Neural cell (in vitro differentiated cells): ENCODE results near the gene NCKAP5. TPM values are rescaled to one million over a fixed set of nuclear protein-coding genes. Genes with fewer than 3 reads are reported as not detected.

Experiments used
- H2AFZ ChIP-seq: fragments of 200-600, 300-800 bp; sonication (generic), shearing (Covaris generic); 2 replicates; pipeline ENCODE4 v1.6.0; 2014; ENCODE audit warnings: low read depth, mild to moderate bottlenecking, antibody characterized with exemption, low read length, moderate library complexity
- H3F3A ChIP-seq: fragments of 200-600 bp; shearing (Covaris generic); 2 replicates; pipeline ENCODE4 v1.6.1; 2016; ENCODE audit warnings: mild to moderate bottlenecking, moderate library complexity, mixed read lengths, antibody characterized with exemption, low read length; ENCODE audit not compliant: insufficient read depth, poor library complexity, severe bottlenecking
- H3K27ac ChIP-seq: fragments of 200-600, 300-800 bp; sonication (generic), shearing (Covaris generic); 2 replicates; pipeline ENCODE4 v1.5.1; 2014; ENCODE audit warnings: mild to moderate bottlenecking, low read length, moderate library complexity
- H3K27me3 ChIP-seq: fragments of 300-800, 200-600 bp; sonication (generic), shearing (Covaris generic); 2 replicates; pipeline ENCODE4 v1.6.0; 2014; ENCODE audit warnings: mild to moderate bottlenecking, low read depth, low read length, moderate library complexity; ENCODE audit not compliant: insufficient read depth
- H3K36me3 ChIP-seq: fragments of 300-800, 200-600 bp; sonication (generic), shearing (Covaris generic); 2 replicates; pipeline ENCODE4 v1.5.1; 2014; ENCODE audit warnings: mild to moderate bottlenecking, antibody characterized with exemption, low read length, moderate library complexity; ENCODE audit not compliant: insufficient read depth
- H3K4me2 ChIP-seq: fragments of 300-800, 200-600 bp; sonication (generic), shearing (Covaris generic); 2 replicates; pipeline ENCODE4 v1.6.0; 2014; ENCODE audit warnings: mild to moderate bottlenecking, low read length
- H3K4me3 ChIP-seq: fragments of 300-800, 200-600 bp; sonication (generic), shearing (Covaris generic); 2 replicates; pipeline ENCODE4 v1.5.1; 2014; ENCODE audit warnings: mild to moderate bottlenecking, low read length, moderate library complexity
- H3K79me2 ChIP-seq: fragments of 200-600 bp; shearing (Covaris generic); replicated peaks from 2 replicates; pipeline ENCODE4 v1.6.0; 2014; ENCODE audit warnings: mild to moderate bottlenecking, low read length, moderate library complexity; ENCODE audit not compliant: insufficient read depth
- H3K9ac ChIP-seq: fragments of 300-800, 200-600 bp; sonication (generic), shearing (Covaris generic); 2 replicates; pipeline ENCODE4 v1.6.1; 2016; ENCODE audit warnings: mild to moderate bottlenecking, low read length, mixed read lengths
- H3K9me2 ChIP-seq: fragments of 200-600 bp; shearing (Covaris generic); 2 replicates; pipeline ENCODE4 v1.6.1; 2016; ENCODE audit warnings: mild to moderate bottlenecking, low read length, mixed read lengths; ENCODE audit not compliant: insufficient read depth
- H3K9me3 ChIP-seq: fragments of 200-600, 300-800 bp; sonication (generic), shearing (Covaris generic); 2 replicates; pipeline ENCODE4 v1.6.1; 2016; ENCODE audit warnings: mild to moderate bottlenecking, mixed run types, low read length, moderate library complexity, mixed read lengths
- H4K20me1 ChIP-seq: fragments of 200-600 bp; shearing (Covaris generic); 2 replicates; pipeline ENCODE4 v1.6.1; 2016; ENCODE audit warnings: mild to moderate bottlenecking, mixed run types; ENCODE audit not compliant: insufficient read depth
- CTCF ChIP-seq: fragments of 450-650 bp; IDR thresholded peaks from 2 replicates; pipeline ENCODE4 v1.5.1; 2014; ENCODE audit warnings: antibody characterized with exemption, mild to moderate bottlenecking, moderate library complexity; ENCODE audit not compliant: poor library complexity, severe bottlenecking
- EP300 ChIP-seq: fragments of 450-650 bp; conservative IDR thresholded peaks from 2 replicates; pipeline ENCODE4 v1.6.1; 2014; ENCODE audit warnings: antibody characterized with exemption, mild to moderate bottlenecking, moderate library complexity; ENCODE audit not compliant: poor library complexity, severe bottlenecking
- EZH2 ChIP-seq: fragments of 200-600, 300-800 bp; shearing (Covaris generic), sonication (generic); IDR thresholded peaks from 2 replicates; pipeline ENCODE4 v1.6.1; 2014; ENCODE audit warnings: antibody characterized with exemption, low read length, borderline replicate concordance, mild to moderate bottlenecking; ENCODE audit not compliant: insufficient read depth, poor library complexity, severe bottlenecking
- MXI1 ChIP-seq: fragments of 450-650 bp; conservative IDR thresholded peaks from 2 replicates; pipeline ENCODE4 v1.6.1; 2014; ENCODE audit warnings: antibody characterized with exemption, mild to moderate bottlenecking; ENCODE audit not compliant: poor library complexity, severe bottlenecking
- POLR2AphosphoS5 ChIP-seq: IDR thresholded peaks from 2 replicates; pipeline ENCODE4 v1.6.1; 2012
- RAD21 ChIP-seq: fragments of 450-650 bp; conservative IDR thresholded peaks from 2 replicates; pipeline ENCODE4 v1.6.1; 2014; ENCODE audit warnings: antibody characterized with exemption, mild to moderate bottlenecking, moderate library complexity
- REST ChIP-seq: IDR thresholded peaks from 2 replicates; pipeline ENCODE4 v1.6.1; 2012; ENCODE audit warnings: borderline replicate concordance
- SMC3 ChIP-seq: fragments of 450-650 bp; conservative IDR thresholded peaks from 2 replicates; pipeline ENCODE4 v1.6.1; 2014; ENCODE audit warnings: antibody characterized with exemption, mild to moderate bottlenecking, moderate library complexity; ENCODE audit not compliant: poor library complexity
- TAF1 ChIP-seq: IDR thresholded peaks from 2 replicates; pipeline ENCODE4 v1.6.1; 2012; ENCODE audit warnings: low read depth
- polyA plus RNA-seq: library from polyadenylated mRNA; depleted of rRNA; stranded (reverse); fragments of >200 nt; gene quantifications from 2 replicates; pipeline ENCODE4 v1.2.3, GENCODE V29; 2014

NCKAP5 gene
- polyA plus RNA-seq, 1 donor from 2014 or later = 2.4 TPM

GRCh38 chr2:132636346-132636745, 931.9 kb downstream of the NCKAP5 start:
- Histone ChIP-seq H3K4me3 (no peak overlapping the region), H2AFZ (no peak overlapping the region), H3K9me2 (no peaks in the 10 kb centered on the region), H3K27ac (no peak overlapping the region), H3K4me2 (no peak overlapping the region), H3K9me3 (no peaks in the 10 kb centered on the region), H3F3A (no peaks in the 10 kb centered on the region), H3K79me2 (no peaks in the 10 kb centered on the region), H4K20me1 (no peaks in the 10 kb centered on the region), H3K36me3 (no peaks in the 10 kb centered on the region), H3K9ac (no peak overlapping the region), H3K27me3 (no peaks in the 10 kb centered on the region)
- TF ChIP-seq SMC3 (no peak), EP300 (no peak), EZH2 (no peak), RAD21 (no peak), CTCF (no peak), TAF1 (no peak), POLR2AphosphoS5 (no peak), MXI1 (no peak), REST (no peak)

GRCh38 chr2:132633635-132634034, 934.6 kb downstream of the NCKAP5 start:
- no peaks in the 10 kb centered on the region for H3K27me3 ChIP-seq
- no peak overlapping the region for H2AFZ ChIP-seq
- TF ChIP-seq RAD21 = no peak
- no peak for TF ChIP-seq EP300
- TF ChIP-seq TAF1 = no peak
- no peak for TF ChIP-seq CTCF
- no peak for TF ChIP-seq REST
- no peak for TF ChIP-seq EZH2
- TF ChIP-seq POLR2AphosphoS5 = no peak
- TF ChIP-seq SMC3 = no peak
- no peak for TF ChIP-seq MXI1
- H3K27ac ChIP-seq = no peak overlapping the region
- no peaks in the 10 kb centered on the region for H3K9me2 ChIP-seq
- no peaks in the 10 kb centered on the region for H3K9me3 ChIP-seq
- H4K20me1 ChIP-seq = no peaks in the 10 kb centered on the region
- no peak overlapping the region for H3K4me2 ChIP-seq
- H3K4me3 ChIP-seq = no peak overlapping the region
- no peak overlapping the region for H3K9ac ChIP-seq
- no peaks in the 10 kb centered on the region for H3K36me3 ChIP-seq
- H3F3A ChIP-seq = no peaks in the 10 kb centered on the region
- no peaks in the 10 kb centered on the region for H3K79me2 ChIP-seq
